Keratinocyte (primary cell): Measurements from ENCODE around the gene MTUS2. TPM values are rescaled to one million over a fixed set of nuclear protein-coding genes. Genes with fewer than 3 reads are reported as not detected.

ENCODE experiments used
- DNase-seq: peaks from one replicate; pipeline ENCODE4 v3.0.0-alpha.2; 2011; ENCODE audit warnings: low read depth, missing footprints, low spot score
- FAIRE-seq: peaks from 2 replicates; lab custom pipeline; 2011; peaks lifted over from hg19 to GRCh38; lab: Jason Lieb, UNC
- H2AFZ ChIP-seq: 2 replicates; pipeline ENCODE4 v1.6.0; 2012; ENCODE audit warnings: low read length, control low read depth, inconsistent platforms; ENCODE audit not compliant: control insufficient read depth
- H3K27ac ChIP-seq: 2 replicates; pipeline ENCODE4 v1.5.1; 2011; ENCODE audit warnings: low read length; ENCODE audit not compliant: control insufficient read depth, insufficient read depth
- H3K27me3 ChIP-seq: 3 replicates; pipeline ENCODE4 v1.6.0; 2011; ENCODE audit warnings: low read length; ENCODE audit not compliant: control insufficient read depth, insufficient read depth; ENCODE audit errors: extremely low read depth
- H3K36me3 ChIP-seq, 2 experiments: 2 replicates in 1 of 2; 3 replicates in 1 of 2; pipeline ENCODE4 v1.5.1; 2011; ENCODE audit warnings: low read length in 2 of 2, mild to moderate bottlenecking in 1 of 2; ENCODE audit not compliant: control insufficient read depth in 2 of 2, insufficient read depth in 2 of 2; ENCODE audit errors: extremely low read depth in 1 of 2
- H3K4me1 ChIP-seq: 3 replicates; pipeline ENCODE4 v1.5.1; 2011; ENCODE audit warnings: low read length; ENCODE audit not compliant: control insufficient read depth, insufficient read depth; ENCODE audit errors: extremely low read depth
- H3K4me2 ChIP-seq: 3 replicates; pipeline ENCODE4 v1.6.0; 2011; ENCODE audit warnings: low read depth, low read length; ENCODE audit not compliant: control insufficient read depth, insufficient read depth; ENCODE audit errors: extremely low read depth
- H3K4me3 ChIP-seq, 3 experiments: fragments of 200-600 bp in 1 of 3; sonication (generic) in 1 of 3; 2 replicates in 2 of 3; 3 replicates in 1 of 3; pipeline ENCODE4 v1.5.1; 2011 to 2016; ENCODE audit warnings: low read length in 3 of 3, mild to moderate bottlenecking in 3 of 3, control low read depth in 2 of 3, inconsistent platforms in 1 of 3, low read depth in 1 of 3, mixed read lengths in 1 of 3, mixed run types in 1 of 3, moderate library complexity in 1 of 3; ENCODE audit not compliant: control insufficient read depth in 2 of 3, insufficient read depth in 2 of 3; ENCODE audit errors: extremely low read depth in 1 of 3
- H3K79me2 ChIP-seq: 2 replicates; pipeline ENCODE4 v1.6.0; 2012; ENCODE audit warnings: low read length; ENCODE audit not compliant: control insufficient read depth, insufficient read depth
- H3K9ac ChIP-seq: 3 replicates; pipeline ENCODE4 v1.6.0; 2011; ENCODE audit warnings: low read length; ENCODE audit not compliant: control insufficient read depth, insufficient read depth; ENCODE audit errors: extremely low read depth
- H3K9me1 ChIP-seq: 3 replicates; pipeline ENCODE4 v1.6.0; 2011; ENCODE audit warnings: low read length; ENCODE audit not compliant: control insufficient read depth, insufficient read depth; ENCODE audit errors: extremely low read depth
- H3K9me3 ChIP-seq: 2 replicates; pipeline ENCODE4 v1.5.1; 2012; ENCODE audit warnings: low read depth, low read length; ENCODE audit not compliant: control insufficient read depth
- H4K20me1 ChIP-seq: 3 replicates; pipeline ENCODE4 v1.6.0; 2011; ENCODE audit warnings: low read length; ENCODE audit not compliant: control insufficient read depth, insufficient read depth; ENCODE audit errors: extremely low read depth
- EZH2 ChIP-seq: IDR thresholded peaks from one replicate; pipeline ENCODE4 v1.6.1; 2012; ENCODE audit warnings: inconsistent platforms, mild to moderate bottlenecking, low read length, moderate library complexity
- dilution Hi-C: fragments of 300-500 bp; cut with MboI; formaldehyde crosslinking; loops from one replicate; pipeline ENCODE4 v1.7.0; 2020; ENCODE audit warnings: low sequenced_read_pairs; ENCODE audit not compliant: extremely low pct_ligation_motif_present
- polyA plus RNA-seq, 5 experiments: library from polyadenylated mRNA; depleted of rRNA in 3 of 5; stranded (reverse) in 3 of 5; stranded (forward) in 1 of 5; unstranded in 1 of 5; fragments of >200 nt; gene quantifications; 1 replicate in 1 of 5; 2 replicates in 3 of 5; 3 replicates in 1 of 5; pipeline versions ENCODE4 v1.2.1 to v1.2.3, GENCODE V29; 2011 to 2012; ENCODE audit warnings: missing spikeins in 2 of 5, low read depth in 1 of 5, low replicate concordance in 1 of 5
- TF ChIP-seq, protein P1 (sequence below), 3 experiments: IDR thresholded peaks in 1 of 3; conservative IDR thresholded peaks in 1 of 3; optimal IDR thresholded peaks in 1 of 3; 2 replicates in 2 of 3; 3 replicates in 1 of 3; pipeline versions ENCODE3 to v1.5.1; 2011; ENCODE audit warnings: low read length in 3 of 3, mild to moderate bottlenecking in 3 of 3, moderate library complexity in 2 of 3, control low read depth in 1 of 3, inconsistent platforms in 1 of 3; ENCODE audit not compliant: insufficient read depth in 2 of 3; ENCODE audit errors: extremely low read depth in 1 of 3

The MTUS2 gene
- polyA plus RNA-seq, 1 donor (not counting 4 experiments of a cell fraction or from before 2014, with no cell fraction given): 0.17 TPM

GRCh38 chr13:29065142-29065541 is 245.0 kb downstream of the MTUS2 start:
- Histone ChIP-seq H3K27ac (no peak overlapping the region), H3K4me3 (no peak overlapping the region), H3K4me2 (no peak overlapping the region), H3K4me1 (no peaks in the 10 kb centered on the region), H3K36me3 (no peaks in the 10 kb centered on the region), H3K9me3 (no peaks in the 10 kb centered on the region), H3K27me3 (no peaks in the 10 kb centered on the region), H2AFZ (no peak overlapping the region), H4K20me1 (no peaks in the 10 kb centered on the region), H3K9me1 (no peaks in the 10 kb centered on the region), H3K79me2 (no peaks in the 10 kb centered on the region), H3K9ac (no peak overlapping the region)
- no peak for DNase-seq
- TF ChIP-seq EZH2: no peak
- TF ChIP-seq, protein P1, sequence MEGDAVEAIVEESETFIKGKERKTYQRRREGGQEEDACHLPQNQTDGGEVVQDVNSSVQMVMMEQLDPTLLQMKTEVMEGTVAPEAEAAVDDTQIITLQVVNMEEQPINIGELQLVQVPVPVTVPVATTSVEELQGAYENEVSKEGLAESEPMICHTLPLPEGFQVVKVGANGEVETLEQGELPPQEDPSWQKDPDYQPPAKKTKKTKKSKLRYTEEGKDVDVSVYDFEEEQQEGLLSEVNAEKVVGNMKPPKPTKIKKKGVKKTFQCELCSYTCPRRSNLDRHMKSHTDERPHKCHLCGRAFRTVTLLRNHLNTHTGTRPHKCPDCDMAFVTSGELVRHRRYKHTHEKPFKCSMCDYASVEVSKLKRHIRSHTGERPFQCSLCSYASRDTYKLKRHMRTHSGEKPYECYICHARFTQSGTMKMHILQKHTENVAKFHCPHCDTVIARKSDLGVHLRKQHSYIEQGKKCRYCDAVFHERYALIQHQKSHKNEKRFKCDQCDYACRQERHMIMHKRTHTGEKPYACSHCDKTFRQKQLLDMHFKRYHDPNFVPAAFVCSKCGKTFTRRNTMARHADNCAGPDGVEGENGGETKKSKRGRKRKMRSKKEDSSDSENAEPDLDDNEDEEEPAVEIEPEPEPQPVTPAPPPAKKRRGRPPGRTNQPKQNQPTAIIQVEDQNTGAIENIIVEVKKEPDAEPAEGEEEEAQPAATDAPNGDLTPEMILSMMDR (optimal IDR thresholded peaks at IDR 0.05 in 1 of 3, IDR thresholded peaks at IDR 0.05 in 1 of 3, conservative IDR thresholded peaks at IDR 0.05 in 1 of 3; ENCODE audit: extremely low read depth in 1 of 3, insufficient read depth in 2 of 3, low read length in 3 of 3): no peak
- dilution Hi-C loops: no loop called here
- FAIRE-seq: no peak

DNA sequence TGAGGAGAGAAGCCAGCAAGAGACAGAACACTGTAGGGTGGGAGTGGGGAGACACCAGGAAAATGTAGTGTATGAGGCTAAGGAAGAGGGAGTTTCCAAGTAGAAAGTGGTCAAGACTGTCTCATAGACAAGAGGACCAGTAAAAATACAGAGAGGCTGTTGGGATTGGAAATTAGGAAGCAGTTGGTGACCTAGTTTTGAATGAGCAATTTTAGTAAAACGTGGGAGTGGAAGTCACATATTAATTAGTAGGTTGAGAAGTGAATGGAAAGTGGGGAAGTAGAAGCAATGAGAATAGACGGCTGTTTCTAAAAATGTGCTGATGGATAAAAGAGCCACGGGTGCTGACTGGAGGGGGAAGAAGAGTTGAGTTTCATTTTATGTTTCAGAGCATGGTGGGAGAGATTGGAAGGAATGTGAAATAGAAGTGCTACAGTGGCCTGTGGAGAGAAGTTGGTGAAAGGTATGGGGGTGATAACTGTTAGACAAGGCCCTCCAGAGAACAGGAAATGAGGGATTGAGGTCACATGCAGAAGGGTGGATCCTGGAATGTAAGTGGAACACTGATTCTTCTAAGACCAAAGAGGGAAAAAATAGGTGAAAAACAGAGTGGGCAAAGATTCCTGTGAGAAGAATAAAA is 247.3 kb downstream of the MTUS2 start:
- no peak overlapping the region for H3K27ac ChIP-seq
- no peaks in the 10 kb centered on the region for H4K20me1 ChIP-seq
- TF ChIP-seq EZH2: no peak
- TF ChIP-seq, protein P1 (optimal IDR thresholded peaks at IDR 0.05 in 1 of 3, IDR thresholded peaks at IDR 0.05 in 1 of 3, conservative IDR thresholded peaks at IDR 0.05 in 1 of 3; ENCODE audit: extremely low read depth in 1 of 3, insufficient read depth in 2 of 3, low read length in 3 of 3): no peak
- H3K27me3 ChIP-seq: no peaks in the 10 kb centered on the region
- dilution Hi-C loops: no loop called here
- no peaks in the 10 kb centered on the region for H3K9me1 ChIP-seq
- no peak for DNase-seq
- no peak overlapping the region for H3K9ac ChIP-seq
- H3K79me2 ChIP-seq: no peaks in the 10 kb centered on the region
- no peak overlapping the region for H3K4me2 ChIP-seq
- no peaks in the 10 kb centered on the region for H3K4me1 ChIP-seq
- no peaks in the 10 kb centered on the region for H3K9me3 ChIP-seq
- no peak overlapping the region for H3K4me3 ChIP-seq
- H2AFZ ChIP-seq: no peak overlapping the region
- FAIRE-seq: no peak
- no peaks in the 10 kb centered on the region for H3K36me3 ChIP-seq
